Cardiac muscle cell (in vitro differentiated cells and primary cell): Measurements from ENCODE around the gene EFHC2. TPM values are rescaled to one million over a fixed set of nuclear protein-coding genes. Genes with fewer than 3 reads are reported as not detected.
A peak's percentile ranks its signal among the peaks of the same experiment; 100 is the strongest.

Source experiments
- DNase-seq, 2 donors: peaks; one replicate each; pipeline versions ENCODE4 v3.0.0 to v3.0.0-alpha.2; 2010 to 2017; ENCODE audit warnings: low read depth in 1 of 2, low spot score in 1 of 2
- H3K27ac ChIP-seq: fragments of 200-600 bp; sonication (generic); 2 replicates; pipeline ENCODE4 v1.5.1; 2016
- H3K27me3 ChIP-seq: fragments of 200-600 bp; sonication (generic); 2 replicates; pipeline ENCODE4 v1.6.0; 2016; ENCODE audit warnings: control low read depth
- H3K36me3 ChIP-seq: fragments of 200-600 bp; sonication (generic); 2 replicates; pipeline ENCODE4 v1.5.1; 2016; ENCODE audit warnings: control low read depth
- H3K4me1 ChIP-seq: fragments of 200-600 bp; sonication (generic); 2 replicates; pipeline ENCODE4 v1.8.1; 2017; ENCODE audit warnings: low read depth, mild to moderate bottlenecking, mixed run types
- H3K4me3 ChIP-seq: fragments of 200-600 bp; sonication (generic); 2 replicates; pipeline ENCODE4 v1.5.1; 2016; ENCODE audit warnings: mild to moderate bottlenecking
- H3K9me3 ChIP-seq: fragments of 200-600 bp; sonication (generic); 2 replicates; pipeline ENCODE4 v1.5.1; 2017; ENCODE audit warnings: low read depth, mild to moderate bottlenecking, control low read depth
- polyA plus RNA-seq: library from polyadenylated mRNA; unstranded; fragments of >200 nt; fragmentation: Nextera tagmentation; extraction: Ambion mirVana; gene quantifications from 2 replicates; pipeline ENCODE4 v1.2.1, GENCODE V29; 2016
- total RNA-seq: library from RNA; depleted of rRNA; stranded (reverse); fragments of >200 nt; gene quantifications from 2 replicates; pipeline ENCODE4 v1.2.3, GENCODE V29; 2016
- TF ChIP-seq, protein P1 (sequence below): IDR thresholded peaks from 2 replicates; pipeline ENCODE4 v1.5.1; 2012; ENCODE audit warnings: low read depth, mild to moderate bottlenecking, low read length

EFHC2 gene
- total and polyA plus RNA-seq, 2 experiments from 2014 or later: 3.8 to 6.5 TPM

DNA sequence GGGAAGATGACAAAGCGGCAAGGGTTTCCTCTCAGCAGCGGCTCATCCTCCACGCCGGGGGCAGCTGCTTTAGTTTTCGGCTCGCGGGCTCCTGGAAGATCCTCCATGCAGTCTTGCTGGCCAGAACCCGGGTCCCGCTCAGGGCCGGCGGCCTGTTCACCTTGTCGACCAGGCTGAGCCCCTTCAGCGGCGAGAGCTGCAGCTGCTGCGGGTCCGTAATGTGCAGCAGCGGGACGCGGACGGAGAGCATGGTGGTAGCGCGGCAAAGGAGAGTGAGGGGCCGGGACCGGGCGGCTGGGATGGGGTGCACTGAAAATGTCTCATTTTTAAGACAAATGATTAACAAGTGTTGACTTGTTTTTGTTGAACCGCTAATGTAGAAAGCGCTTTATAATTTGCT, 33.2 kb downstream of the EFHC2 start:
- Histone ChIP-seq H3K4me3 (no peak overlapping the region), H3K4me1 (peaks cover 3% of the 10 kb centered on the region), H3K9me3 (no peaks in the 10 kb centered on the region), H3K36me3 (no peaks in the 10 kb centered on the region), H3K27ac (no peak overlapping the region), H3K27me3 (no peaks in the 10 kb centered on the region)
- TF ChIP-seq, protein P1, sequence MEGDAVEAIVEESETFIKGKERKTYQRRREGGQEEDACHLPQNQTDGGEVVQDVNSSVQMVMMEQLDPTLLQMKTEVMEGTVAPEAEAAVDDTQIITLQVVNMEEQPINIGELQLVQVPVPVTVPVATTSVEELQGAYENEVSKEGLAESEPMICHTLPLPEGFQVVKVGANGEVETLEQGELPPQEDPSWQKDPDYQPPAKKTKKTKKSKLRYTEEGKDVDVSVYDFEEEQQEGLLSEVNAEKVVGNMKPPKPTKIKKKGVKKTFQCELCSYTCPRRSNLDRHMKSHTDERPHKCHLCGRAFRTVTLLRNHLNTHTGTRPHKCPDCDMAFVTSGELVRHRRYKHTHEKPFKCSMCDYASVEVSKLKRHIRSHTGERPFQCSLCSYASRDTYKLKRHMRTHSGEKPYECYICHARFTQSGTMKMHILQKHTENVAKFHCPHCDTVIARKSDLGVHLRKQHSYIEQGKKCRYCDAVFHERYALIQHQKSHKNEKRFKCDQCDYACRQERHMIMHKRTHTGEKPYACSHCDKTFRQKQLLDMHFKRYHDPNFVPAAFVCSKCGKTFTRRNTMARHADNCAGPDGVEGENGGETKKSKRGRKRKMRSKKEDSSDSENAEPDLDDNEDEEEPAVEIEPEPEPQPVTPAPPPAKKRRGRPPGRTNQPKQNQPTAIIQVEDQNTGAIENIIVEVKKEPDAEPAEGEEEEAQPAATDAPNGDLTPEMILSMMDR: no peak
- no peak for DNase-seq

DNA sequence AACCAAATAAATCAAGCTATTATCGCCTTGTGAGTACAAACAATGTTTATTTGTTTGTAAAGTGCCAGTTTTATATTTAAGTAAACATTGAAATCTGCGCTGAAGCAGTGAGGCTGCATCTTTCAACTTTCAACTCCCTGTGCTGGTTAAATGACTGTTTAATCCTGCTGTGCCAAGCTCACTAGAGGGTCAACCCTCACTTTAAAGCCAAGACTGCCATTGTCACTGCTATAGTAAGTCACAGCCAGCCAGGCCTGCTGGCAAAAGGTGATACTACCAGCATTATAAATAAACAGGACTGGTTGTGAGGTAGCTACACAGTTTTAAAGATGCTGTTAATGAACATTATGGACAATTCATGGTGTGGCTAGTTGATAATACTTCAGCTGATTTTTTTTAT, 34.6 kb downstream of the EFHC2 start:
- no peak overlapping the region for H3K4me3 ChIP-seq
- DNase-seq: no peak
- H3K9me3 ChIP-seq: no peaks in the 10 kb centered on the region
- H3K27me3 ChIP-seq: no peaks in the 10 kb centered on the region
- H3K4me1 ChIP-seq: peaks cover 2% of the 10 kb centered on the region
- no peaks in the 10 kb centered on the region for H3K36me3 ChIP-seq
- no peak overlapping the region for H3K27ac ChIP-seq
- TF ChIP-seq, protein P1: no peak

DNA sequence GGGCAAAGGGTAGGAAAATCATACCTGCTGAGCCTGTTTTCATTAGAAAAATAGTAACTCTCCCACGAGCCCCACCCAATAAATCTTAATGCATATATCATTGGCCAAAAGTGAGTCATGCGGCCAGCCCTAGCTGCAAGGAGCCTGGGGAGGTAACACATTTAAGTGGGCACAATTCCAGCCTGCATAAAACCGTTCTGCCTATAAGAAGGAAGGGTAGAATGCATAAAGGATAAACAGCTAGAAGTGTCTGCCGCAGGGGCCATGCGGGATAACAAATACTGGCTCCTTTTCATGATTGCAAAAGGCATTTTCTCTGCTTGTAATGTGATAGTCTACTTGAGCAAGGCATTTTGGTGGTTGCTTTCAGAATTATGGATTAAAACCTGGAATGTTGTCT, 37.1 kb downstream of the EFHC2 start:
- peak in 1 of 2 donors; percentile 8 for DNase-seq
- Histone ChIP-seq H3K36me3 (no peaks in the 10 kb centered on the region), H3K4me3 (no peak overlapping the region), H3K27me3 (no peaks in the 10 kb centered on the region), H3K27ac (no peak overlapping the region), H3K4me1 (no peaks in the 10 kb centered on the region), H3K9me3 (no peaks in the 10 kb centered on the region)
- TF ChIP-seq, protein P1: no peak

DNA sequence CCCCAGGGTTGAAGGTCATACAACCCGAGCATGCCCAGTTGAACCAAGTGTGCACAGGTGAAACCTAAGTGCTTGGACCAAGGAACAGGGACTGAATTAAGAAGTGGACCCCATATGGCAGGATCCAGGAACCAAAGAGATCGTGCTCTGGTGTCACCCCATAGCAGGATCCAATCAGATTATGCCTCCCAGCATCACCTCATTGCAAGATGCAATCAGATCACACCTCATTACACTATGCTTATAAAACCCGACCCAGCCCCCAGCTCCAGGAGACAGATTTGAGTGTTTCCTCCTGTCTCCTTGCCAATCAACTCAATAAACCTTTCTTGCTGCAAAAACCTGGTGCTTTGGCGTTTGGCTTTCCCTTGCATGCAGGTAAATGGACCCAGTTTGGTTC, 37.6 kb downstream of the EFHC2 start:
- no peaks in the 10 kb centered on the region for H3K27me3 ChIP-seq
- no peaks in the 10 kb centered on the region for H3K9me3 ChIP-seq
- TF ChIP-seq, protein P1: no peak
- no peak overlapping the region for H3K4me3 ChIP-seq
- no peak overlapping the region for H3K27ac ChIP-seq
- H3K36me3 ChIP-seq: no peaks in the 10 kb centered on the region
- no peaks in the 10 kb centered on the region for H3K4me1 ChIP-seq
- DNase-seq: no peak

DNA sequence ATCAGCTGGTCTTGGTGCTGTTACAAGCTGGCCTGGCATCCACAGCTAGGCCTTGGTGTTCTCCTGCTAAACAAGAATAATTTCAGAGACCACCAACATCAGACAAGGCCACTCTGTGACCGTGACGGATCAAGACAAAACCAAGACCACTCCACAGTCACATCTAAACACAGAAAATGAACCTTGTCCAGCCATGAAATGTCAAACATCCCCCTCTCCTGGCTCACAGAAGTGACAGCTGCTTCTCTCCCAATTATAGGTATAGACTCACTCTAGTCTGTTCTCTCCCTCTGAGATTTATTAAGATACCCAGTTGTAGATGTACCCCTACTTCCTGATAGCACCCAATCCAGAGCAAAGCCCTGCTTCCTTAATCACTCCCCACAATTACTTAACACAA, 40.4 kb downstream of the EFHC2 start:
- Histone ChIP-seq H3K36me3 (no peaks in the 10 kb centered on the region), H3K9me3 (no peaks in the 10 kb centered on the region), H3K4me3 (no peak overlapping the region), H3K4me1 (no peaks in the 10 kb centered on the region), H3K27ac (no peak overlapping the region), H3K27me3 (no peaks in the 10 kb centered on the region)
- DNase-seq: no peak
- TF ChIP-seq, protein P1: no peak

DNA sequence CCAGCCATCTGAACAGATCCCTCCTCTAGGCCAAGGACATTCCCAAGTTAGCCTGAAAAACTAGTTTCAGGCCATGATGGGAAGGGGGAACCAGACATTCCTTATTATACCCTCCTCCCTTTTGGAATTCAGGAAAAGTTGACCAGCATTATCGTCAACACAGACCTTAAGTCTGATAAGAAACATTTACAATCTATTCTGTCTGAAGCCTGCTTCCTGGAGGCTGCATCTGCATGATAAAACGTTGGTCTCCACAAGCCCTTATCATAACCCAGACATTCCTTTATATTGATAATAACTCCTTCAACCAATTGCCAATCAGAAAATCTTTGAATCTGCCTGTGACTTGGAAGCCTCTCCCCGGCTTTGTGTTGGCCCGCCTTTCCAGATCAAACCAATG, 44.3 kb downstream of the EFHC2 start:
- no peak for DNase-seq

More for the DNA sequence above, 44.3 kb downstream of the EFHC2 start:
- TF ChIP-seq, protein P1: no peak
- H3K27ac ChIP-seq: no peak overlapping the region
- H3K4me3 ChIP-seq: no peak overlapping the region
- no peaks in the 10 kb centered on the region for H3K4me1 ChIP-seq
- no peaks in the 10 kb centered on the region for H3K27me3 ChIP-seq
- no peaks in the 10 kb centered on the region for H3K9me3 ChIP-seq
- no peaks in the 10 kb centered on the region for H3K36me3 ChIP-seq
